Measurements from ENCODE around the gene UGT1A1. TPM values are rescaled to one million over a fixed set of nuclear protein-coding genes. Genes with fewer than 3 reads are reported as not detected.

UGT1A1 gene
- total RNA-seq (2022; extraction: Qiagen RNA extraction; ENCODE audit: low read depth) = 0.65 to 1.3 TPM (median 0.71 TPM) in 5 replicates

GRCh38 chr2:233760043-233760442, at the start of gene UGT1A1:
TSS of gene UGT1A1 (plus strand) at chr2:233760270. CDS start at chr2:233760288, 18 bp downstream.

GRCh38 chr2:233712611-233713261, 47.3 kb upstream of the UGT1A1 start, which contains the start of gene UGT1A5:
TSS of gene UGT1A5 (plus strand) at chr2:233712907. CDS start at chr2:233712992, 85 bp downstream.

GRCh38 chr2:233718552-233718951, 41.5 kb upstream of the UGT1A1 start, which contains the start of gene UGT1A4:
TSS of gene UGT1A4 (plus strand) at chr2:233718736. CDS start at chr2:233718821, 85 bp downstream.

GRCh38 chr2:233728723-233729301, 31.3 kb upstream of the UGT1A1 start, which contains the start of gene UGT1A3:
TSS of gene UGT1A3 (plus strand) at chr2:233729042. CDS start at chr2:233729127, 85 bp downstream.

GRCh38 chr2:233778030-233778429, 18.0 kb downstream of the UGT1A1 start, which contains the start of gene MROH2A:
TSS of gene MROH2A (plus strand) at chr2:233778330. CDS start at chr2:233779359, 1,029 bp downstream.

Other genes starting within 250 kb of the UGT1A1 start
- gene USP40, start 193.5 kb upstream of the UGT1A1 start, total RNA-seq (2022; extraction: Qiagen RNA extraction; ENCODE audit: low read depth) = 22.7 to 26.3 TPM (median 24.0 TPM) in 5 replicates
- 0.03 to 0.08 TPM in 2 of 5 replicates, not detected in the others for gene UGT1A8, start 142.6 kb upstream of the UGT1A1 start, total RNA-seq (2022; extraction: Qiagen RNA extraction; ENCODE audit: low read depth)
- gene UGT1A10, start 123.8 kb upstream of the UGT1A1 start, total RNA-seq (2022; extraction: Qiagen RNA extraction; ENCODE audit: low read depth) = 0.02 to 0.26 TPM (median 0.21 TPM) in 3 of 5 replicates, not detected in the others
- 4.0 to 6.7 TPM (median 4.7 TPM) in 5 replicates for gene UGT1A9, start 88.4 kb upstream of the UGT1A1 start, total RNA-seq (2022; extraction: Qiagen RNA extraction; ENCODE audit: low read depth)
- gene UGT1A7, start 78.4 kb upstream of the UGT1A1 start, total RNA-seq (2022; extraction: Qiagen RNA extraction; ENCODE audit: low read depth) = 3.9 to 6.1 TPM (median 4.4 TPM) in 5 replicates
- 0.81 to 1.6 TPM (median 1.2 TPM) in 5 replicates for gene UGT1A6, start 67.4 kb upstream of the UGT1A1 start, total RNA-seq (2022; extraction: Qiagen RNA extraction; ENCODE audit: low read depth)
- gene UGT1A5, start 47.4 kb upstream of the UGT1A1 start, total RNA-seq (2022; extraction: Qiagen RNA extraction; ENCODE audit: low read depth) = not detected in 5 replicates
- gene UGT1A4, start 41.5 kb upstream of the UGT1A1 start, total RNA-seq (2022; extraction: Qiagen RNA extraction; ENCODE audit: low read depth) = 0.07 TPM in 1 of 5 replicates, not detected in the others
- 0.08 to 0.23 TPM (median 0.13 TPM) in 3 of 5 replicates, not detected in the others for gene UGT1A3, start 31.2 kb upstream of the UGT1A1 start, total RNA-seq (2022; extraction: Qiagen RNA extraction; ENCODE audit: low read depth)
- 0.10 to 0.19 TPM (median 0.13 TPM) in 3 of 5 replicates, not detected in the others for gene MROH2A, start 18.1 kb downstream of the UGT1A1 start, total RNA-seq (2022; extraction: Qiagen RNA extraction; ENCODE audit: low read depth)
- gene HJURP, start 94.3 kb downstream of the UGT1A1 start, total RNA-seq (2022; extraction: Qiagen RNA extraction; ENCODE audit: low read depth) = 76.9 to 99.6 TPM (median 81.6 TPM) in 5 replicates
- gene TRPM8, start 157.1 kb downstream of the UGT1A1 start, total RNA-seq (2022; extraction: Qiagen RNA extraction; ENCODE audit: low read depth) = 0.15 to 0.59 TPM (median 0.20 TPM) in 5 replicates

Data from A549 treated with CpdA at 1 μM for 4 hours (cell line).